ENCODE data around the gene ADIG.

The ADIG gene

GRCh38 chr20:38581013-38581412 is at the start of gene ADIG:
ADIG (plus strand) TSS chr20:38581197; CDS start chr20:38581251, 54 bp downstream.
- DNase-seq (ENCODE audit: low spot score) = no peak

- DNase-seq (ENCODE audit: low spot score) = no peak
Measured at GRCh38 chr20:38534756-38535155, 46.2 kb upstream of the ADIG start.

GRCh38 chr20:38536310-38536709 is 44.7 kb upstream of the ADIG start:
- no peak for DNase-seq (ENCODE audit: low spot score)

GRCh38 chr20:38537176-38537575 is 43.8 kb upstream of the ADIG start:
- no peak for DNase-seq (ENCODE audit: low spot score)

GRCh38 chr20:38538789-38539188 is 42.2 kb upstream of the ADIG start:
- DNase-seq (ENCODE audit: low spot score) = no peak

GRCh38 chr20:38543014-38543906 is 37.7 kb upstream of the ADIG start:
- DNase-seq (ENCODE audit: low spot score) = no peak

- no peak for DNase-seq (ENCODE audit: low spot score)
Measured at GRCh38 chr20:38545771-38546170, 35.2 kb upstream of the ADIG start.

- DNase-seq (ENCODE audit: low spot score) = no peak
Measured at GRCh38 chr20:38547288-38548085, 33.5 kb upstream of the ADIG start.

- no peak for DNase-seq (ENCODE audit: low spot score)
Measured at GRCh38 chr20:38548356-38549083, 32.5 kb upstream of the ADIG start.

GRCh38 chr20:38550274-38550673 is 30.7 kb upstream of the ADIG start:
- no peak for DNase-seq (ENCODE audit: low spot score)

GRCh38 chr20:38551056-38551626 is 29.9 kb upstream of the ADIG start:
- no peak for DNase-seq (ENCODE audit: low spot score)

GRCh38 chr20:38554986-38555385 is 26.0 kb upstream of the ADIG start:
- DNase-seq (ENCODE audit: low spot score) = no peak

GRCh38 chr20:38555395-38555794 is 25.6 kb upstream of the ADIG start:
- no peak for DNase-seq (ENCODE audit: low spot score)

GRCh38 chr20:38557174-38557573 is 23.8 kb upstream of the ADIG start:
- DNase-seq (ENCODE audit: low spot score) = no peak

- no peak for DNase-seq (ENCODE audit: low spot score)
Measured at GRCh38 chr20:38558596-38559360, 22.2 kb upstream of the ADIG start.

GRCh38 chr20:38559764-38560163 is 21.2 kb upstream of the ADIG start:
- no peak for DNase-seq (ENCODE audit: low spot score)

- no peak for DNase-seq (ENCODE audit: low spot score)
Measured at GRCh38 chr20:38563802-38564431, 17.1 kb upstream of the ADIG start.

- DNase-seq (ENCODE audit: low spot score) = no peak
Measured at GRCh38 chr20:38564680-38565079, 16.3 kb upstream of the ADIG start.

- no peak for DNase-seq (ENCODE audit: low spot score)
Measured at GRCh38 chr20:38566036-38566598, 14.9 kb upstream of the ADIG start.

GRCh38 chr20:38569747-38570525 is 11.1 kb upstream of the ADIG start:
- DNase-seq (ENCODE audit: low spot score) = no peak
